IPS-11a (cell line): ENCODE data around the gene ACSL5.
"Not testable (repeated sequence)": the region's sequence is repeated elsewhere in the genome, so short reads cannot be mapped to it uniquely, and the experiment has no call there.

ENCODE experiments used
- H3K4me3 ChIP-seq: one replicate; pipeline ENCODE4 v1.5.1; 2013; ENCODE audit warnings: low read depth, low read length, control low read depth

ACSL5 gene

DNA sequence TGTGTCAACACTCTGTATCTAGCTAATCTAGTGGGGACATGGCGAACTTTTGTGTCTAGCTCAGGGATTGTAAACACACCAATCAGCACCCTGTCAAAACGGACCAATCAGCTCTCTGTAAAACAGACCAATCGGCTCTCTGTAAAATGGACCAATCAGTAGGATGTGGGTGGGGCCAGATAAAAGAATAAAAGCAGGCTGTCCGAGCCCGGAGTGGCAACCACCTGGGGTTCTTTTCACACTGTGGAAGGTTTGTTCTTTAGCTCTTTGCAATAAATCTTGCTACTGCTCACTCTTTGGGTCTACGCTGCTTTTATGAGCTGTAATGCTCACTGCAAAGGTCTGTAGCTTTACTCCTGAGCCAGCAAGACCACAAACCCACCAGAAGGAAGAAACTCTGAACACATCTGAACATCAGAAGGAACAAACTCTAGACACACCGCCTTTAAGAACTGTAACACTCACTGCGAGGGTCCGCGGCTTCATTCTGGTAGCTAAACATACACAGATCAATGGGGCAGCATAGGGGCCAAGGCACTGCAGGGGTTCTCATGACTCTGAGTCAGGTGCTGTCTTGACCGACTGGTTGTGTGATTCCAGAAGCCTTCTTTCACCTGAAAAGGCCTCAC lies 1.6 kb upstream of the ACSL5 start:
- H3K4me3 ChIP-seq = not testable (repeated sequence)

DNA sequence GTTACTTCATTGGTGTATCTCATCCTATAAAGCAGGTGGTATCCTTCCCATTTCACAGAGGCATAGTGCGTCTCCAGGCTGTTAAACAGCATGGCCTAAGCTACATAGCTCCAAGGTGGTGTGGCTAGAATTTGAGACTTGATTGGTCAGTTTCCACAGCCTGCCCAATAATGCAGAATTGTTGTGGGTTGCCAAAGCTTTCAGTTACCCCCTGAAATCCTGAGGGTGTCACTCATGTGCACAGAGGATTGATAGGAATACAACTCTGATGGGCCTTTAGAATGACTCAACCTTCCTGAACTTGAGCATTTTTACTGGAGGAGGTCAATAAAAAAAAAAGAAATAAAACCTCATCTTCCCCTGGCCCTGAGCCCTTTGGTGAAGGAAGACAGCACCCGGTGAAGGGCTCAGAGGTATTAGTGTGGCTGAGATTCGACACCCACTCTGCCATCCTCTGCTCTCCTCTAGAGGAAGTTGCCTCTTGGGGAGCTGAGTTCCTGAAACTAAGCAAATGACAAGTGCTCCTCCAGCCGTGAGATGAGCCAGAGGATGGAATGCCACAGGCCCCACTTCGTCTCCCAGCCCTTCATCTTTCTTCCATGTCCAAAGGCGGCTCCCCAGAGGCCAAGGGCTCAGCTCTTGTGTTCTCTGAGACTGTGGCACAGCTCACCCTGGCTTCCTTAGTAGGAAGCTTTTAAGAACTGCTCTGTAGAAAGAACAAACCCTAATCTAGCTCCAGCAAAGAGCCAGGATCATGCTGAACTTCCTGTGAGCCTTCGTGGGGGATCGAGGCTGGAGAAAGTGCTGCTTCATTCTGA lies 1.0 kb downstream of the ACSL5 start:
- no peak overlapping the region for H3K4me3 ChIP-seq

DNA sequence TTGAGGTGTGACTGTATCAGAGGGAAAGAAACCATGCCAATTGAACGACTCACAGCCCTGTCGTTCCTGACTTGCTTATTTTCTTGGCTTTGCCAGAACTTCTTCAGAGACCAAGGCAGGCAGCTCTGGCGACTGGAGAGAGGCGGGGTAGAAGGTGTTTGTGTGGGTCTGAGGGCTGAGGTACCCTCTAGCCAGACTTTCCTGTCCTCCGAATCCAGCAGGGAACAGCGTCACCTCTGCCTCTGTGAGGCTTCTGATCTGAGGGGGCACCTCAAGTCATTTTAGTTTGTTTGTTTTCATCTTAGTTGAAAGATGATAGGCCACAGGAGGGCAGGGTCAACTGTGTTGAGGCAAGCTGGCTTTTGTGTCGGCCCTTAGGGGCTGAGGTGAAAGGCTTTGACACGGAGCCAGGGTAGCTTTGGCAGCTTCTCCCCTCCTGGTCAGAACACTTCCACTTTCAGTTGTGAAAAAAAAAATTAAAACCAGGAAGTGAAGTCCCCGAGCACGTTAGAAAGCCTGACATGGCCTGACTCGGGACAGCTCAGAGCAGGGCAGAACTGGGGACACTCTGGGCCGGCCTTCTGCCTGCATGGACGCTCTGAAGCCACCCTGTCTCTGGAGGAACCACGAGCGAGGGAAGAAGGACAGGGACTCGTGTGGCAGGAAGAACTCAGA lies 1.9 kb downstream of the ACSL5 start:
- H3K4me3 ChIP-seq = no peak overlapping the region

DNA sequence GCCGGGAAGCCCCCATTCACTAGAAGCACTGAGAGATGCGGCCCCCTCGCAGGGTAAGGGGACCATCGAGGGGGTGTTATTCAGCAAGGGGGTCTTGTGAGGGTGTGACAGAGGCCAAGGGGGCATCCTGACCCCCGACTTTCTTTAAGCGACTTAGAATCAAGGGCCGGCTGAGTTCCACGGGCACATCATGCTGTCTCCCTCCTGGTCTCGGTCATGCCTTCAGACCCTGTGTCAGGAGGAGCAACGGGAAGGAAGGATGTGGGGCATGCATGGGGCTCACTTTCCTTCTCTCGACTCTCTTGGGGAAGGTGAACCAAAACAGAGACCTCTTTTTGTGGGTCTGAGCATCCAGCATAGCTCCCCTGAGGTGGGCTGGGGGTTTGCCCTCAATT lies 2.5 kb downstream of the ACSL5 start:
- H3K4me3 ChIP-seq = no peak overlapping the region

DNA sequence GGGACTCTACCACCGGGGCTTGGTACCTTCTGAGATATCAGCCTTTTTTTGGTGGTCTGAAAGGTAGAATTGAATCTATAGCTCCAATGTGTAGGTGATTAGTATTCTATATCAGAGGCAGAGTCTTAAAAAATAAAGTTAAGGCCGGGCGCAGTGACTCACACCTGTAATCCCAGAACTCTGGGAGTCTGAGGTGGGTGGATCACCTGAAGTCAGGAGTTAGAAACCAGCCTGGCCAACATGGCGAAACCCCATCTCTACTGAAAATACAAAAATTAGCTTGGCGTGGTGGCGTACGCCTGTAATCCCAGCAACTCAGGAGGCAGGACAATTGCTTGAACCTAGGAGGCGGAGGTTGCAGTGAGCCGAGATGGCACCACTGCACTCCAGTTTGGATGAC lies 3.2 kb downstream of the ACSL5 start:
- not testable (repeated sequence) for H3K4me3 ChIP-seq

DNA sequence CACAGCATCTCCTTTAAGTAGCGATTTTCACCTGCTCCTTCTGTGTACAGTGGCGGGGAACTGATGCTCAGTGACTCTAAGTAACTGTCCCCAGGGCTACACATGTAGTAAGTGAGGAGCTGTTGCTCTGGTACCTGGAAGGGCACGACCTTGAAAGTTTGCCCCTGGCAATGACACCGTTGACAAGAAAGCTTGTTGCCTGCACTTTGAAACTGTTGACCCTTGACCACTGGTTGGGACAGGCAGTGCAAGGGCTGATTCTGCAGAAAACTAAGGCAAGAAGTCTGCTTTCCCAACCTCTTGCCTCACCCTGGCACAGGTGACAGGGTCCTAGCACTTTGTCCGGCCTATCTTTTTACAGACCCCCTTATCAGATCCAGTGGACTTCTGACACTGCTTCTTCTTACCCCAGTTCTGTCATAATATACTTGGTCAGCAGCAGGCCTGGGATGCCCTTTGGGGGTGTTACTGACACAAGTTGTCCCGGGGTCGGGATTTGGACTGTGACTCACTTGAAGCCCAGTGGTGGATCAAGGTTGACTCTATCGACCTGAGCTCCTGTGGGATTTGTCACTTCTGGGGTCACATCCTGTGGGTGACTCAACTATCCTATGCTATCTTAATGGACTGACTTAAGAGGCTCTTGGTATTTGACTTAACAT lies 5.8 kb downstream of the ACSL5 start:
- no peak overlapping the region for H3K4me3 ChIP-seq

DNA sequence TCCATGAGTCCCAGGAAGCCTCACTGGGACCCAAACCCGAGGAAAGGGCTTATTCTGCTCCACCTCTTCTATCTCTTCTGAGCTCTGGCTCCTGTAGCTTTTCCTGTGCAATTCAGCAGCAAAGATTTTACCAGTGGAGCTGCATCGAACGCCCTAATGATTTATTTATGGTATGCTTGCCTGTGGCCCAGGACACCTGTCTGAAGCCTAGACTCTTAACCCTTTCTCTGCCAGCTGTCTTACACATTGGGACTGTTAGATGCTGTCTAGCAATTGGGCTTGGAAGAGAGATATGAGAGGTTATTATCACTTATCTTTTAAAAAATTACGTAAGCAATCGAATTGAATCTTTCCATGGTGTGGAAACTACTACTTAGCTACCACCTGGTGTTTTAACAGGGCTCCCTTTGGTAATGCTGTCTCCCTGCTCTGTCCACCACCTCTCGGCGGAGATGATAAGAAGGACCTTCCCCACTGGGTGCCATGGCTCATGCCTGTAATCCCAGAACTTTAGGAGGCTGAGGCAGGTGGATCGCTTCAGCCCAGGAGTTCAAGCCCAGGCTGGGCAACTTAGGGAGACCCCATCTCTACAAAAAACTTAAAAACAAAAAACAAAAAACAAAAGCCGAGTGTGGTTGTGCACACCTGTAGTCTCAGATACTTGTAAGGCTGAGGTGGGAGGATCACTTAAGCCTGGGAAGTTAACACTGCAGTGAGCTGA lies 8.8 kb downstream of the ACSL5 start:
- no peak overlapping the region for H3K4me3 ChIP-seq

DNA sequence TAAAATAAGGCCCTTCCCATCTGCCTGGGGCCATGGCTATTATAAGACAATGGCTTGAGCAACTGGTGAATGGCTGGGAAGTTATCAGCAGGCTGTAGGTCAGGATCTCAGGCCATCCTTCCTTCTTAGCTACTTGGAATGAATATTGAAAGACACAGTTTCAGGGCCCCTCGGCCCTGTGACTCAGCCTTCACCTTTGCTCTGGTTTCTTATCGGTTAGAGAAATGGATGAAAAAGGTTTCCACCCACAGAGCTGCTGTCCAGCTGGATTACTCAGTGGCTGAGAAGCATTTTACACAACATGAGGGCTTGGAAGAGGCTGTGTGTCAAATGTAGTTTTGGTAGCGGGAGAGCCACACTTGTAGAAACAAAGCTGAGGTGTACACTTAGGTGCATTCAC lies 9.4 kb downstream of the ACSL5 start:
- H3K4me3 ChIP-seq = no peak overlapping the region

DNA sequence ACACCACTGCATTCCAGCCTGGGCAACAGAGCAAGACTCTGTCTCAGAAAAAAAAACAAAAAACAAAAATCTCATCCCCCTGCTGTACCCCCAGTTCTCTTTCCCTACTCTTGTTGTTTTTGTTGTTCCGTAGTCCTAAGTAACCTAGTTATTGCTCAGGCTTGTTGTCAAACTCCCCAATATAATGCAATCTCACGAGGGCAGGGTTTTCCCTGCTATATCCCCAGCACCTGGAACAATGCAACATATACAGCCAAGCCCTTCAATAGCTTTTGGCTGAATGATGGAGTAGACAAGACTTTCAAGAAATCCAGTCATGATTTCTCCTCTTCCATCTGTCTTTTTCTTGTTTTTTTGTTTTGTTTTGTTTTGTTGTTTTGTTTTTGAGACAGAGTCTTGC lies 10.2 kb downstream of the ACSL5 start:
- no peak overlapping the region for H3K4me3 ChIP-seq

DNA sequence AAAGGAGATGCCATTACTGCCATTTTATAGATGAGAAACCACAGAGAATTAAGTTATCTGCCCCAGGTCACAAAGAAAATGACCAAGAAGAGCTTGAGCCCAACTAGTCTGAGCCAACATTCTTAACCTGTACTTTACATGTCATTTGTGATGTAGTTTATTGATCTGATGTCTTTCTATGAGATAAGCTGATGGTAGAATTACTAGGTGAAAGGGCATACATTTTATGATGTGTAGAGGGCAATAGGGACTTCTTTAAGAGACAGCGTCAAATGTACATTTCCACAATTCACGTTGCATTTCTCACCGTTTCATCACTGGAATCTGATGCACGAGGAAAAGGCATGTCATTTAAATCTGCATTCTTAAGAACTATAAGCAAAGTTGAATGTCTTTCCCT lies 11.3 kb downstream of the ACSL5 start:
- no peak overlapping the region for H3K4me3 ChIP-seq

DNA sequence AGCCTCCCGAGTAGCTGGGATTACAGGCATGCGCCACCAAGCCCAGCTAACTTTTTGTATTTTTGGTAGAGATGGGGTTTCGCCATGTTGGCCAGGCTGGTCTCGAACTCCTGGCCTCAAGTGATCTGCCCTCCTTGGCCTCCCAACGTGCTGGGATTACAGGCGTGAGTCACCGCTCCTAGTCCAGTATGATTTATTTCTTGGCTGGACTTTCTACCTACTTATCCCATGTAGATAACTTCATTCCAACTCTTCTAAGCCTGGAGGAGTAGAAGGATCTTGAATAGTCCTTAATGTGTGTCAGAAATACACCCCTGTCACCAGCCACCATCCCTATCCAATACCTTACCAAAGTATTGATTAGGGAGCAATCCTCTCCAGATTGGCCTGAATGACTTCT lies 14.1 kb downstream of the ACSL5 start:
- not testable (repeated sequence) for H3K4me3 ChIP-seq

DNA sequence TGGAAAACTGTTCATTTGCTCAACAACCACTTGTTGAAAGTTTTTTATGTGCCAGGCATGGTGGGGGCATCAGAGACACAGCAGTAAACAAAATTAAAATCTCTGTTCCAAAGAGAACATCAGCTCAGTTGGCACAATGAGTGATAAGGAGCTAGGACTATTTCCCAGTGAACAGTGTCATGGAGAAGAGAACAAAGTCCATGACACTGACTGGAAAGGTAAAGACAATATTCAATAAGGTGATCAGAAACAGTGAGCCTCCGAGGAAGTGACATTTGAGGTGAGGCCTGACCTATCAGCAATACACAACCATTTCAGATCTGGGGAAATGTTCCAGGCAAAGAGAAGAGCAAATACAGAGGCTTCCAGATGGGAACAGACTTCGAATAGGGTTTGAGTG lies 14.6 kb downstream of the ACSL5 start:
- no peak overlapping the region for H3K4me3 ChIP-seq

DNA sequence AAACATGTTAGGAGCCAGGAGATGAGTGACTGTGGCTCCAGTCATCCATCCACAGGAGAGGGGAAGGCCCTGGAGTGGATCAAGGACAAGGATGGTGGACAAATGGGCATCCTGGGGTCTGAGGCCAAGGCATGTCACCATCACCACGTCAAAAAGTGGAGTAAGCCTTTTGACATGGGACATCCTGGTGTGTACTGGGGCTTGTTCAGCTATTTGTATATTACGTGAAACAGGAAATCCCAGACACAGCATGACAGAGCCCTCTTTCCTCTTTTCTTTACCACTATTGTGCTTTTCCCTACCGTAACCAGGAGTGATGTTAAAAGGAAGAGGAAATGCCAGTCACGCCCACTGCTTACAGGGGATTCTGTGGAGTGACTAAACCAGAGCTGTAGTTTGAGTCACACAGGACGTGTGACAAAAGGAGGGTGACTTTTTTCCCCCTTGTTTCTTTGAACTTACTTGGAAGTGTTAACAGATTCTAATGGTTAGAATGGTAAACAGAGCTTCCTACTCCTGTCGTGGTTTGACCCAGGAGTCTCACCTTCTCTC lies 15.4 kb downstream of the ACSL5 start:
- no peak overlapping the region for H3K4me3 ChIP-seq

DNA sequence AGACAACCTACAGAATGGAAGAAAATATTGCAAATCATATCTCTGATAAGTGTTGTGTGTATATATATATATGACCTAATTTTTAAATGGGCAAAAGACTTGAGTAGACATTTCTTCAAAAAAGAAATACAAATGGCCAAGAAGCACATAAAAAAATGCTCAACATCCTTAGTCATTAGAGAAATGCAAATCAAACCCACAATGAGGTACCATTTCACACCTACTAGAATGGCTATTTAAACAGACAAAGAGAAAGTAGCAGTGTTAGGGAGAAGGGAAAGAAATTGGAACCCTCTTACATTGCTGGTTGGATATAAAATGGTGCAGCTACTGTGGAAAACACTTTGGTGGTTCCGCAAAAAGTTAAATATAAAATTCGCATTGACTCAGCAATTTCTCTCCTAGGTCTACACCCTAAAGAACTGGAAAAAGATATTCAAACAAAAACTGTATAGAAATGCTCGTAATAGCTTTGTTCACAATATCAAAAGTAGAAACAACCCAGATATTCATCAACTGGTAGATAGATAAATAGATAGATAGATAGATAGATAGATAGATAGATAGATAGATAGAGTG lies 16.3 kb downstream of the ACSL5 start:
- no peak overlapping the region for H3K4me3 ChIP-seq

DNA sequence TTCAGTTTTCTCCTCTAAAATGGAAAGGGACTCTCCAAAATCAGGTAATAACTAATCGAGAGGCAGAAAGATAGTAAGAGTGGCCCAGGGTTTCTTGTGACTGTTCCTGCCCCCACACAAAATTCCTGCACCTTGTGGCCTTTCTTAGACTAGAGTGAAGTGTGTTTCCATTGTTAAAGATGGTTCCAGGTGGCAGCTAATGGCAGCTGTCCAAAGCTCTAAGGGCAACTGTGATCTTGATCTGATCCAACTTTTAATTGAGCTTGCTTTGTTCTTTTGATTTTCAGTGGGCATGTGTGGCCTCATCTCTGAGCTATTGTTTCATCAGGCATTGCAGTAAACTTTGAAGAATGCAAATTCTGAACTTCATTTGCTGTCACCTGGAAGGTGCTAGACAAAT lies 19.4 kb downstream of the ACSL5 start:
- no peak overlapping the region for H3K4me3 ChIP-seq

DNA sequence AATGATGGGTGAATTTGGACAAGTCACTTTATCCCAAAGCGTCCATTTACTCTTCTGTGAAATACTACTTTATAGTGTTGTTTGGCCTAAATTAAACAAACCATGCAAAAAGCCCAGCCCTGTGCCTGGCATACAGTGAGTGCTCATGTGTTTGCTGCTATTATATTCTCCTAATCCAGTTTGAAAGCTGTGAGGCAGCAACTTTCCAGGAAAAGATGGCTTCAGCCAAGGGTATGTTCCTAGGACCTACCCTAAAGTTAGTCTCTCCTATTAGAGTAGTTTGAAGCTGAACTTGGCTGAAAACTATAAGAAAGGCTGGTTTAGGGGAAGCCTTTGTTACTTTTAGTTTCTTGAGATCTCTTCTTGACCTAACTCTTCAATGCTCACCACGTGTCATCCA lies 19.9 kb downstream of the ACSL5 start:
- no peak overlapping the region for H3K4me3 ChIP-seq

DNA sequence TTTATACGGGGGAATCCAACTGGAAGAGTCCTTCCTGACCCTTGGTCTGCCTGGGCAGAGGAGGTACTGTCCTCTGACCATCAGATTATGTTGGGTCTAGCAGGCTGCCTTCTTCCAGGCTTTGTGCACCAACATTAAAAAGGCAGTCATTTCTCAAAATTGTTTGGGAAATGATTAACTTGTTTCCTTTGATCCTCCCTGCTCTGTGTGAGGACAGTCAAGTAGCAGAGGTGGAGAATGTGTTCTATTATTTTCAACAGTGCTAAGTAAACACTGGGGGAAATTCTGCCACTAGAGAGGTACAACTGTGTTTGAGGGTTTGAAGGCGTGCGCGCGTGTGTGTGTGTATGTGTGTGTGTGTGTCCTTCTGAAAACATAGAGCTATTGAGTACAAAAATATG lies 20.6 kb downstream of the ACSL5 start:
- H3K4me3 ChIP-seq = no peak overlapping the region

DNA sequence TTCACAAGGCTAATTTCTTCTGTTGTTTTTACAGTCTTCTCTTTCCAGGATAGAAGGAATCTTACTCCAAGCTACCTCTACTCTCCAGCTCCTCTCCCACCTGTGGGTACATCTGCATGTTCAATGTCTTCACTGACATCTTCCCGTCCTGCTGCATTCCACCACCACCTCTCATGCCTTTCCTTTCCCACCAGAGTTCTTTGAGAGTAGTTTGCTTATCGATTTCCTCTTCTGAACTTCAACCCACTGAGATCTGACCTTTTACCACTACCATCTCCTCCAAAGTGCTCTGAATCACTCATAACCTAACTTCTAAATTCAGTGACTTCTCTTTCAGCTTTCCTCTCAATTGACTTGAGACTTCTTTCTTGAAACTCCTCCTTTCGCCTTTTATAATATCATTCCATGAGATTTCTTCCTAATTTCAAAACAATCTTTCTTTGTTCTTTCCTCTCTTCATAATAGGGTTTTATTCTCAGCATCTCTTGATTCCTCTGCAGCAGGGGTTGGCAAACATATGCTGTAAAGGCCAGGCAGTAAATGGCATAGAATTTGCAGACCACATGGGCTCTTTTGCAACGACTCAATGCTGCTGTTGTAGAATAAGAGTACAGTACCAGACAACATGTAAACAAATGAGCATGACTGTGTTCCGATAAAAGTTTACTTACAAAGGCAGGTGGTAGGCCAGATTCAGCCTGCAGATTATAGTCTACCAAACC lies 22.1 kb downstream of the ACSL5 start:
- no peak overlapping the region for H3K4me3 ChIP-seq

DNA sequence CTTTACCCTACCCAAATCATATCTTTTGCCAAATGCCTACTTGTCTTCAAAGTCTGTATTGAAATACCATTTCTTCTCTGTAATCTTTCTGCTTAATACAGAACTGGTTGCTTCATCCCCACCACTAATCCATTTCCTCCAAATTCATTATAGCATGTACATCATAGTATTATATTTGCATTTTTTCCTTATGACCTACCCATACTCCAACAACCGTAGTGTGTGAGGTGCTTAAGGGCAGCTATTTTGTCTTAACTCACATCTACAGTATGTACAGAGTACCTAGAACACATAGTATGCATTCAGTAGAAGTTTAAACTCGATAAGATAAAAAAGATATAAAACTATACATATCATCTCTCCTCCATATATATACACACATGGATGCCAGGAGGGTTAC lies 23.7 kb downstream of the ACSL5 start:
- H3K4me3 ChIP-seq = no peak overlapping the region

DNA sequence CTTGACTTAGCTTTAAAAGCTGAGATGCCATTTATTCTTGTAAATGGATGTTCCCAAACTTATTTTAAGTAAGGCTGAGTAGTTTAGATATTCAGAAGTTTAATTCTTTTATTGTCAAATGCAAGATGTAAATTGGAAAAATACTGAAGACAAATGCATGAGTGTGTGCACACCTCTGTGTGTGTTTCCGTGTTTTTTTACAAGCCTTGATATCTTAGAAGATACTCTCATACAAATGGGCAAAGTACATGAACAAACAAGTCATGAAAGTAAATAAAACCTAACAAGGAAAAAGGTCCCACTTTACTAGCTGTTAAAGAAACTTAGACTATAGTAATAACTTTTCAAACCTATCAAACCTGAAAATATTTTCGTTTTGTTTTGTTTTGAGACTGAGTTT lies 29.0 kb downstream of the ACSL5 start:
- H3K4me3 ChIP-seq = no peak overlapping the region
